HEK293 (cell line): ENCODE results near the gene KLHL29.

ENCODE experiments used
- CTCF ChIA-PET: fragments of 350-600 bp; formaldehyde crosslinking; extraction: SDS; loops from one replicate; lab custom pipeline; 2021; ENCODE audit warnings: antibody characterized with exemption; lab: Yijun Ruan, JAX
- POLR2A ChIA-PET: fragments of 300-600 bp; formaldehyde crosslinking; extraction: SDS; loops from one replicate; lab custom pipeline; 2020; ENCODE audit warnings: antibody characterized with exemption, inconsistent platforms; lab: Yijun Ruan, JAX
- H3K27ac ChIP-seq: fragments of 200-500 bp; sonication (Bioruptor generic); 2 replicates; pipeline ENCODE4 v1.5.1; 2014; ENCODE audit warnings: low read depth, low read length, control low read depth, inconsistent platforms; ENCODE audit errors: extremely low read depth
- H3K36me3 ChIP-seq, 2 experiments: fragments of 200-500 bp in 1 of 2; sonication (Bioruptor generic) in 1 of 2; 1 replicate in 1 of 2; 2 replicates in 1 of 2; pipeline ENCODE4 v1.5.1; 2014 to 2017; ENCODE audit warnings: inconsistent platforms in 2 of 2, low read length in 2 of 2; ENCODE audit not compliant: control insufficient read depth in 2 of 2, insufficient read depth in 1 of 2
- H3K4me1 ChIP-seq: fragments of 200-500 bp; sonication (Bioruptor generic); 2 replicates; pipeline ENCODE4 v1.5.1; 2014; ENCODE audit warnings: mild to moderate bottlenecking, low read length, inconsistent platforms; ENCODE audit not compliant: control insufficient read depth, insufficient read depth
- H3K4me3 ChIP-seq: 2 replicates; pipeline ENCODE4 v1.5.1; 2011; ENCODE audit warnings: low read depth, mild to moderate bottlenecking, control low read depth, low read length, moderate library complexity
- H3K9me3 ChIP-seq: fragments of 200-500 bp; sonication (Bioruptor generic); 2 replicates; pipeline ENCODE4 v1.5.1; 2014; ENCODE audit warnings: low read depth, low read length, inconsistent platforms; ENCODE audit not compliant: control insufficient read depth, insufficient read depth
- FEZF1 ChIP-seq: fragments of 450-650 bp; formaldehyde crosslinking; IDR thresholded peaks from 2 replicates; pipeline ENCODE4 v1.5.1; 2016; ENCODE audit warnings: missing biosample characterization, missing genetic modification characterization
- GFI1B ChIP-seq: fragments of 450-650 bp; formaldehyde crosslinking; IDR thresholded peaks from 2 replicates; pipeline ENCODE4 v1.5.1; 2016; ENCODE audit warnings: missing biosample characterization, missing genetic modification characterization
- GLI2 ChIP-seq: fragments of 450-650 bp; formaldehyde crosslinking; IDR thresholded peaks from 2 replicates; pipeline ENCODE4; 2017; ENCODE audit warnings: missing biosample characterization, missing genetic modification characterization, low read depth, borderline replicate concordance
- HOXA7 ChIP-seq: sonication (generic); formaldehyde crosslinking; IDR thresholded peaks from 2 replicates; pipeline ENCODE4 v1.8.1; 2022; ENCODE audit warnings: missing genetic modification reagents, borderline replicate concordance
- HOXC10 ChIP-seq: sonication (generic); formaldehyde crosslinking; IDR thresholded peaks from 2 replicates; pipeline ENCODE4 v1.8.1; 2023; ENCODE audit warnings: mild to moderate bottlenecking, missing genetic modification reagents
- ZFP41 ChIP-seq: fragments of 450-650 bp; formaldehyde crosslinking; IDR thresholded peaks from 2 replicates; pipeline ENCODE4 v1.5.1; 2016; ENCODE audit warnings: missing biosample characterization, missing genetic modification characterization, borderline replicate concordance
- ZNF133 ChIP-seq: fragments of 450-650 bp; formaldehyde crosslinking; IDR thresholded peaks from 2 replicates; pipeline ENCODE4 v1.5.1; 2016; ENCODE audit warnings: missing biosample characterization, missing genetic modification characterization
- ZNF155 ChIP-seq: fragments of 450-650 bp; formaldehyde crosslinking; IDR thresholded peaks from 2 replicates; pipeline ENCODE4 v1.5.1; 2016; ENCODE audit warnings: missing biosample characterization, missing genetic modification characterization
- ZNF184 ChIP-seq: fragments of 450-650 bp; IDR thresholded peaks from 2 replicates; pipeline ENCODE4 v1.5.1; 2018; ENCODE audit warnings: missing biosample characterization, mild to moderate bottlenecking, missing genetic modification characterization
- ZNF202 ChIP-seq: fragments of 450-650 bp; formaldehyde crosslinking; IDR thresholded peaks from 2 replicates; pipeline ENCODE4 v1.5.1; 2016; ENCODE audit warnings: missing biosample characterization, missing genetic modification characterization, borderline replicate concordance
- ZNF302 ChIP-seq: fragments of 450-650 bp; formaldehyde crosslinking; IDR thresholded peaks from 2 replicates; pipeline ENCODE4 v1.5.1; 2016; ENCODE audit warnings: missing biosample characterization, missing genetic modification characterization, low read depth
- ZNF354C ChIP-seq: fragments of 450-650 bp; formaldehyde crosslinking; IDR thresholded peaks from 2 replicates; pipeline ENCODE4 v1.5.1; 2016; ENCODE audit warnings: missing biosample characterization, missing genetic modification characterization, low read depth, borderline replicate concordance
- ZNF37A ChIP-seq: fragments of 450-650 bp; IDR thresholded peaks from 2 replicates; pipeline ENCODE4 v1.5.1; 2018; ENCODE audit warnings: missing biosample characterization, missing genetic modification characterization
- ZNF433 ChIP-seq: fragments of 450-650 bp; formaldehyde crosslinking; IDR thresholded peaks from 2 replicates; pipeline ENCODE4 v1.5.1; 2016; ENCODE audit warnings: missing biosample characterization, missing genetic modification characterization, low read depth
- ZNF521 ChIP-seq: fragments of 450-650 bp; formaldehyde crosslinking; IDR thresholded peaks from 2 replicates; pipeline ENCODE4 v1.5.1; 2017; ENCODE audit warnings: missing biosample characterization, mild to moderate bottlenecking, missing genetic modification characterization
- ZNF555 ChIP-seq: fragments of 450-650 bp; formaldehyde crosslinking; conservative IDR thresholded peaks from 2 replicates; pipeline ENCODE4 v1.5.1; 2017; ENCODE audit warnings: missing biosample characterization, mild to moderate bottlenecking, missing genetic modification characterization, inconsistent platforms
- ZNF785 ChIP-seq: fragments of 450-650 bp; formaldehyde crosslinking; IDR thresholded peaks from 2 replicates; pipeline ENCODE4 v1.5.1; 2016; ENCODE audit warnings: missing biosample characterization, missing genetic modification characterization
- ZNF837 ChIP-seq: fragments of 450-650 bp; formaldehyde crosslinking; IDR thresholded peaks from 2 replicates; pipeline ENCODE4 v1.5.1; 2016; ENCODE audit warnings: missing biosample characterization, missing genetic modification characterization
- TF ChIP-seq, protein P1 (sequence below): fragments of 450-650 bp; formaldehyde crosslinking; IDR thresholded peaks from 2 replicates; pipeline ENCODE4 v1.5.1; 2016; ENCODE audit warnings: missing biosample characterization, missing genetic modification characterization
- TF ChIP-seq, protein P2 (sequence below): fragments of 450-650 bp; formaldehyde crosslinking; IDR thresholded peaks from 2 replicates; pipeline ENCODE4 v1.5.1; 2016; ENCODE audit warnings: missing biosample characterization, missing genetic modification characterization
- TF ChIP-seq, protein P3 (sequence below): fragments of 450-650 bp; formaldehyde crosslinking; IDR thresholded peaks from 2 replicates; pipeline ENCODE4 v1.5.1; 2016; ENCODE audit warnings: missing biosample characterization, missing genetic modification characterization, borderline replicate concordance
- TF ChIP-seq, protein P4 (sequence below): fragments of 450-650 bp; formaldehyde crosslinking; IDR thresholded peaks from 2 replicates; pipeline ENCODE4 v1.5.1; 2016; ENCODE audit warnings: missing biosample characterization, missing genetic modification characterization
- TF ChIP-seq, protein P5 (sequence below): fragments of 450-650 bp; formaldehyde crosslinking; IDR thresholded peaks from 2 replicates; pipeline ENCODE4 v1.5.1; 2016; ENCODE audit warnings: missing biosample characterization, missing genetic modification characterization, borderline replicate concordance
- TF ChIP-seq, protein P6 (sequence below): fragments of 450-650 bp; formaldehyde crosslinking; IDR thresholded peaks from 2 replicates; pipeline ENCODE4 v1.5.1; 2016; ENCODE audit warnings: missing biosample characterization, missing genetic modification characterization

Gene KLHL29

DNA sequence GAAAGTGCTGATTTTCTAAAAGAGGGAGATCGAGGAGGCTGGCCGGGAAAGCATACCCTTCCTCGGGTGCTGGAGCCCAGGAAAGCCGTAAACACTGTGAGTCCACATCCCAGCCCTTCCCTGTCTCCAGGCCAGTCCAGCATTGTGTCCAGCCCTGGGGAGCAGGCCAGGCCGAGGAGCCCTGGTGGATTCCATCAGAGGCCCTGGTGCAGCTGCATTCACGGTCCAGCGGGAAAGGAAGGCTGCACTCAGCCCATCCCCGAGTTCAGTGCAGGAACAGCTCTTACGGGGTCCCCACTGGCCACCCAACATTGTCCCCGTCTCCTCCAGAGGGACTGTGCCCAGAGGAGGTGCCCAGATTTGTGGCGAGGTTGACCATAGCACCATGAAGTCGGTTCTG, 218.6 kb downstream of the KLHL29 start:
- H3K36me3 ChIP-seq = no peaks in the 10 kb centered on the region
- H3K4me1 ChIP-seq = no peaks in the 10 kb centered on the region
- H3K9me3 ChIP-seq = no peaks in the 10 kb centered on the region
- ChIA-PET POLR2A (no interaction called here), CTCF (no interaction called here)
- TF ChIP-seq ZNF155 (no peak), FEZF1 (tag by site-specific recombination) (no peak), HOXC10 (CRISPR knock-in tag) (no peak), ZNF133 (tag by site-specific recombination) (no peak), ZNF202 (tag by site-specific recombination) (no peak), ZNF837 (tag by site-specific recombination) (no peak), ZNF302 (tag by site-specific recombination) (no peak), GLI2 (tag by site-specific recombination) (no peak), ZNF37A (tag by site-specific recombination) (no peak)
- TF ChIP-seq, protein P1, sequence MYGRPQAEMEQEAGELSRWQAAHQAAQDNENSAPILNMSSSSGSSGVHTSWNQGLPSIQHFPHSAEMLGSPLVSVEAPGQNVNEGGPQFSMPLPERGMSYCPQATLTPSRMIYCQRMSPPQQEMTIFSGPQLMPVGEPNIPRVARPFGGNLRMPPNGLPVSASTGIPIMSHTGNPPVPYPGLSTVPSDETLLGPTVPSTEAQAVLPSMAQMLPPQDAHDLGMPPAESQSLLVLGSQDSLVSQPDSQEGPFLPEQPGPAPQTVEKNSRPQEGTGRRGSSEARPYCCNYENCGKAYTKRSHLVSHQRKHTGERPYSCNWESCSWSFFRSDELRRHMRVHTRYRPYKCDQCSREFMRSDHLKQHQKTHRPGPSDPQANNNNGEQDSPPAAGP (tag by site-specific recombination) = no peak
- TF ChIP-seq, protein P2, sequence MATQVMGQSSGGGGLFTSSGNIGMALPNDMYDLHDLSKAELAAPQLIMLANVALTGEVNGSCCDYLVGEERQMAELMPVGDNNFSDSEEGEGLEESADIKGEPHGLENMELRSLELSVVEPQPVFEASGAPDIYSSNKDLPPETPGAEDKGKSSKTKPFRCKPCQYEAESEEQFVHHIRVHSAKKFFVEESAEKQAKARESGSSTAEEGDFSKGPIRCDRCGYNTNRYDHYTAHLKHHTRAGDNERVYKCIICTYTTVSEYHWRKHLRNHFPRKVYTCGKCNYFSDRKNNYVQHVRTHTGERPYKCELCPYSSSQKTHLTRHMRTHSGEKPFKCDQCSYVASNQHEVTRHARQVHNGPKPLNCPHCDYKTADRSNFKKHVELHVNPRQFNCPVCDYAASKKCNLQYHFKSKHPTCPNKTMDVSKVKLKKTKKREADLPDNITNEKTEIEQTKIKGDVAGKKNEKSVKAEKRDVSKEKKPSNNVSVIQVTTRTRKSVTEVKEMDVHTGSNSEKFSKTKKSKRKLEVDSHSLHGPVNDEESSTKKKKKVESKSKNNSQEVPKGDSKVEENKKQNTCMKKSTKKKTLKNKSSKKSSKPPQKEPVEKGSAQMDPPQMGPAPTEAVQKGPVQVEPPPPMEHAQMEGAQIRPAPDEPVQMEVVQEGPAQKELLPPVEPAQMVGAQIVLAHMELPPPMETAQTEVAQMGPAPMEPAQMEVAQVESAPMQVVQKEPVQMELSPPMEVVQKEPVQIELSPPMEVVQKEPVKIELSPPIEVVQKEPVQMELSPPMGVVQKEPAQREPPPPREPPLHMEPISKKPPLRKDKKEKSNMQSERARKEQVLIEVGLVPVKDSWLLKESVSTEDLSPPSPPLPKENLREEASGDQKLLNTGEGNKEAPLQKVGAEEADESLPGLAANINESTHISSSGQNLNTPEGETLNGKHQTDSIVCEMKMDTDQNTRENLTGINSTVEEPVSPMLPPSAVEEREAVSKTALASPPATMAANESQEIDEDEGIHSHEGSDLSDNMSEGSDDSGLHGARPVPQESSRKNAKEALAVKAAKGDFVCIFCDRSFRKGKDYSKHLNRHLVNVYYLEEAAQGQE (tag by site-specific recombination) = no peak
- TF ChIP-seq, protein P3, sequence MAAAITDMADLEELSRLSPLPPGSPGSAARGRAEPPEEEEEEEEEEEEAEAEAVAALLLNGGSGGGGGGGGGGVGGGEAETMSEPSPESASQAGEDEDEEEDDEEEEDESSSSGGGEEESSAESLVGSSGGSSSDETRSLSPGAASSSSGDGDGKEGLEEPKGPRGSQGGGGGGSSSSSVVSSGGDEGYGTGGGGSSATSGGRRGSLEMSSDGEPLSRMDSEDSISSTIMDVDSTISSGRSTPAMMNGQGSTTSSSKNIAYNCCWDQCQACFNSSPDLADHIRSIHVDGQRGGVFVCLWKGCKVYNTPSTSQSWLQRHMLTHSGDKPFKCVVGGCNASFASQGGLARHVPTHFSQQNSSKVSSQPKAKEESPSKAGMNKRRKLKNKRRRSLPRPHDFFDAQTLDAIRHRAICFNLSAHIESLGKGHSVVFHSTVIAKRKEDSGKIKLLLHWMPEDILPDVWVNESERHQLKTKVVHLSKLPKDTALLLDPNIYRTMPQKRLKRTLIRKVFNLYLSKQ = no peak
- no peak overlapping the region for H3K4me3 ChIP-seq
- no peak overlapping the region for H3K27ac ChIP-seq

DNA sequence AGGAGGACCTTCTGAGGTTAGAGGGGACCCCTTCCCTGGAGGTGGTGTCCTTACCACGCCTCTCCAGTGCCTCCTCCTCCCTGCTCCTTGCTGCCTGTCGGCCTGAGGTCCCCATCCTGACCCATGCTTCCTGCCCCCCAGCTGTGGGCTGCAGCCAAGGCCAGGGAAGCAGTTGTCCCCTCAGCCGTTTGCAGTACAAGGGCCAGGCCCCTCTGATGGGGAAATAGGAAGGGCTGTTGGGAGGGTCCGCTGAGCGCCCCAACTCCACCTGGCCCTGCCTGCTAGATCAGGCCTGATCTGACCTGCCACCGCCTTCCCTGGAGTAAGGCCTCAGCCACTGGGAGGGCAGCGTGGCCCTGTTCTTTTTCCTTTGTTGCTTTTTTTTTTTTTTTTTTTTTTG, 219.8 kb downstream of the KLHL29 start:
- CTCF ChIA-PET = interaction anchor here (0.5 kb wide), 1 partner anchor 802 kb away, joined by 3 read pairs; no protein-coding TSS in a partner anchor
- H3K27ac ChIP-seq = no peak overlapping the region
- POLR2A ChIA-PET = no interaction called here
- no peaks in the 10 kb centered on the region for H3K36me3 ChIP-seq
- TF ChIP-seq, protein P4, sequence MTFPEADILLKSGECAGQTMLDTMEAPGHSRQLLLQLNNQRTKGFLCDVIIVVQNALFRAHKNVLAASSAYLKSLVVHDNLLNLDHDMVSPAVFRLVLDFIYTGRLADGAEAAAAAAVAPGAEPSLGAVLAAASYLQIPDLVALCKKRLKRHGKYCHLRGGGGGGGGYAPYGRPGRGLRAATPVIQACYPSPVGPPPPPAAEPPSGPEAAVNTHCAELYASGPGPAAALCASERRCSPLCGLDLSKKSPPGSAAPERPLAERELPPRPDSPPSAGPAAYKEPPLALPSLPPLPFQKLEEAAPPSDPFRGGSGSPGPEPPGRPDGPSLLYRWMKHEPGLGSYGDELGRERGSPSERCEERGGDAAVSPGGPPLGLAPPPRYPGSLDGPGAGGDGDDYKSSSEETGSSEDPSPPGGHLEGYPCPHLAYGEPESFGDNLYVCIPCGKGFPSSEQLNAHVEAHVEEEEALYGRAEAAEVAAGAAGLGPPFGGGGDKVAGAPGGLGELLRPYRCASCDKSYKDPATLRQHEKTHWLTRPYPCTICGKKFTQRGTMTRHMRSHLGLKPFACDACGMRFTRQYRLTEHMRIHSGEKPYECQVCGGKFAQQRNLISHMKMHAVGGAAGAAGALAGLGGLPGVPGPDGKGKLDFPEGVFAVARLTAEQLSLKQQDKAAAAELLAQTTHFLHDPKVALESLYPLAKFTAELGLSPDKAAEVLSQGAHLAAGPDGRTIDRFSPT = no peak
- no peak for TF ChIP-seq ZNF521
- no peak for TF ChIP-seq ZNF354C (tag by site-specific recombination)
- TF ChIP-seq, protein P5, sequence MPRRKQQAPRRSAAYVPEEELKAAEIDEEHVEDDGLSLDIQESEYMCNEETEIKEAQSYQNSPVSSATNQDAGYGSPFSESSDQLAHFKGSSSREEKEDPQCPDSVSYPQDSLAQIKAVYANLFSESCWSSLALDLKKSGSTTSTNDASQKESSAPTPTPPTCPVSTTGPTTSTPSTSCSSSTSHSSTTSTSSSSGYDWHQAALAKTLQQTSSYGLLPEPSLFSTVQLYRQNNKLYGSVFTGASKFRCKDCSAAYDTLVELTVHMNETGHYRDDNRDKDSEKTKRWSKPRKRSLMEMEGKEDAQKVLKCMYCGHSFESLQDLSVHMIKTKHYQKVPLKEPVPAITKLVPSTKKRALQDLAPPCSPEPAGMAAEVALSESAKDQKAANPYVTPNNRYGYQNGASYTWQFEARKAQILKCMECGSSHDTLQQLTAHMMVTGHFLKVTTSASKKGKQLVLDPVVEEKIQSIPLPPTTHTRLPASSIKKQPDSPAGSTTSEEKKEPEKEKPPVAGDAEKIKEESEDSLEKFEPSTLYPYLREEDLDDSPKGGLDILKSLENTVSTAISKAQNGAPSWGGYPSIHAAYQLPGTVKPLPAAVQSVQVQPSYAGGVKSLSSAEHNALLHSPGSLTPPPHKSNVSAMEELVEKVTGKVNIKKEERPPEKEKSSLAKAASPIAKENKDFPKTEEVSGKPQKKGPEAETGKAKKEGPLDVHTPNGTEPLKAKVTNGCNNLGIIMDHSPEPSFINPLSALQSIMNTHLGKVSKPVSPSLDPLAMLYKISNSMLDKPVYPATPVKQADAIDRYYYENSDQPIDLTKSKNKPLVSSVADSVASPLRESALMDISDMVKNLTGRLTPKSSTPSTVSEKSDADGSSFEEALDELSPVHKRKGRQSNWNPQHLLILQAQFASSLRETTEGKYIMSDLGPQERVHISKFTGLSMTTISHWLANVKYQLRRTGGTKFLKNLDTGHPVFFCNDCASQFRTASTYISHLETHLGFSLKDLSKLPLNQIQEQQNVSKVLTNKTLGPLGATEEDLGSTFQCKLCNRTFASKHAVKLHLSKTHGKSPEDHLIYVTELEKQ (tag by site-specific recombination) = no peak
- no peak for TF ChIP-seq ZFP41 (tag by site-specific recombination)
- no peak for TF ChIP-seq ZNF184 (tag by site-specific recombination)
- no peak for TF ChIP-seq ZNF433 (tag by site-specific recombination)
- no peak for TF ChIP-seq HOXA7
- no peak for TF ChIP-seq ZNF155
- no peak for TF ChIP-seq GFI1B (tag by site-specific recombination)
- TF ChIP-seq ZNF555 (tag by site-specific recombination) = no peak
- TF ChIP-seq, protein P6, sequence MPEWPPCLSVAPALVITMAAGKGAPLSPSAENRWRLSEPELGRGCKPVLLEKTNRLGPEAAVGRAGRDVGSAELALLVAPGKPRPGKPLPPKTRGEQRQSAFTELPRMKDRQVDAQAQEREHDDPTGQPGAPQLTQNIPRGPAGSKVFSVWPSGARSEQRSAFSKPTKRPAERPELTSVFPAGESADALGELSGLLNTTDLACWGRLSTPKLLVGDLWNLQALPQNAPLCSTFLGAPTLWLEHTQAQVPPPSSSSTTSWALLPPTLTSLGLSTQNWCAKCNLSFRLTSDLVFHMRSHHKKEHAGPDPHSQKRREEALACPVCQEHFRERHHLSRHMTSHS (tag by site-specific recombination) = no peak
- no peak for TF ChIP-seq ZNF785 (tag by site-specific recombination)
- TF ChIP-seq, all 188 proteins: peak for 0
- Histone ChIP-seq H3K4me3 (no peak overlapping the region), H3K9me3 (no peaks in the 10 kb centered on the region), H3K4me1 (no peaks in the 10 kb centered on the region)
